ENCODE results near the gene VSNL1. TPM values are rescaled to one million over a fixed set of nuclear protein-coding genes. Genes with fewer than 3 reads are reported as not detected.

VSNL1 gene
- total and polyA plus RNA-seq, 2 donors (not counting 1 experiment from before 2014, with no cell fraction given): not detected

GRCh38 chr2:17581831-17582230, 41.3 kb downstream of the VSNL1 start:
- H3K79me2 ChIP-seq (ENCODE audit: control insufficient read depth, insufficient read depth, low read length): no peaks in the 10 kb centered on the region
- H3K4me1 ChIP-seq (ENCODE audit: control insufficient read depth in 2 of 2, insufficient read depth in 2 of 2, low read length in 2 of 2): no peaks in the 10 kb centered on the region
- WGBS (ENCODE audit: insufficient coverage): 69% methylated on average over 2 of the region's 2 CpGs
- H2AFZ ChIP-seq (ENCODE audit: insufficient read depth, low read depth, low read length, poor library complexity, severe bottlenecking): no peak overlapping the region
- H3K27me3 Mint-ChIP-seq: peaks cover 9% of the 10 kb centered on the region
- H4K20me1 ChIP-seq (ENCODE audit: control insufficient read depth, insufficient read depth, low read length, poor library complexity, severe bottlenecking): no peaks in the 10 kb centered on the region
- H3K9ac ChIP-seq (ENCODE audit: low read length): no peak overlapping the region
- ChIA-PET POLR2A (no interaction called here), CTCF (no interaction called here)
- TF ChIP-seq CTCF (IDR thresholded peaks at IDR 0.05): no peak
- no peak for TF ChIP-seq EZH2 (IDR thresholded peaks at IDR 0.05; ENCODE audit: borderline replicate concordance, insufficient read depth, low read depth, low read length, poor library complexity, severe bottlenecking)
- no peaks in the 10 kb centered on the region for H3K27me3 ChIP-seq (replicated peaks in 1 of 4; ENCODE audit: control extremely low read depth in 1 of 4, control insufficient read depth in 3 of 4, insufficient read depth in 4 of 4, low read length in 3 of 4)
- ATAC-seq (ENCODE audit: low read depth) (no peak), DNase-seq (no peak)
- H3K27ac ChIP-seq (ENCODE audit: low read length in 2 of 2): no peak overlapping the region
- no peak overlapping the region for H3K4me2 ChIP-seq (replicated peaks; ENCODE audit: low read depth, low read length, poor library complexity, severe bottlenecking)
- intact Hi-C loops (cut with micrococcal nuclease): no loop called here
- H3K4me3 ChIP-seq (ENCODE audit: control extremely low read depth in 1 of 5, extremely low read depth in 1 of 5, insufficient read depth in 1 of 5, low read depth in 2 of 5, low read length in 4 of 5): no peak overlapping the region
- no peak overlapping the region for H3K27ac Mint-ChIP-seq
- H3K36me3 ChIP-seq (replicated peaks in 1 of 2; ENCODE audit: control extremely low read depth in 1 of 2, control insufficient read depth in 1 of 2, extremely low read depth in 1 of 2, insufficient read depth in 2 of 2, low read length in 1 of 2): no peaks in the 10 kb centered on the region
- no peak overlapping the region for H3K4me3 Mint-ChIP-seq
- no peaks in the 10 kb centered on the region for H3K9me3 Mint-ChIP-seq (ENCODE audit: insufficient read depth)
- H3K9me3 ChIP-seq (ENCODE audit: control extremely low read depth in 1 of 3, control insufficient read depth in 2 of 3, insufficient read depth in 1 of 3, low read length in 2 of 3): no peaks in the 10 kb centered on the region
- no peaks in the 10 kb centered on the region for H3K4me1 Mint-ChIP-seq

GRCh38 chr2:17583166-17583565, 42.7 kb downstream of the VSNL1 start:
- no peak overlapping the region for H3K9ac ChIP-seq (ENCODE audit: low read length)
- Mint-ChIP-seq H3K27ac (no peak overlapping the region), H3K9me3 (ENCODE audit: insufficient read depth) (no peaks in the 10 kb centered on the region), H3K4me3 (no peak overlapping the region), H3K27me3 (peaks cover 8% of the 10 kb centered on the region), H3K4me1 (no peaks in the 10 kb centered on the region)
- H3K79me2 ChIP-seq (ENCODE audit: control insufficient read depth, insufficient read depth, low read length): no peaks in the 10 kb centered on the region
- H3K27me3 ChIP-seq (replicated peaks in 1 of 4; ENCODE audit: control extremely low read depth in 1 of 4, control insufficient read depth in 3 of 4, insufficient read depth in 4 of 4, low read length in 3 of 4): no peaks in the 10 kb centered on the region
- TF ChIP-seq EZH2 (IDR thresholded peaks at IDR 0.05; ENCODE audit: borderline replicate concordance, insufficient read depth, low read depth, low read length, poor library complexity, severe bottlenecking): no peak
- TF ChIP-seq CTCF (IDR thresholded peaks at IDR 0.05): no peak
- WGBS (ENCODE audit: insufficient coverage): 100% methylated on average over 1 of the region's 2 CpGs
- H3K27ac ChIP-seq (ENCODE audit: low read length in 2 of 2): no peak overlapping the region
- DNase-seq: no peak
- H3K4me2 ChIP-seq (replicated peaks; ENCODE audit: low read depth, low read length, poor library complexity, severe bottlenecking): no peak overlapping the region
- no peaks in the 10 kb centered on the region for H3K36me3 ChIP-seq (replicated peaks in 1 of 2; ENCODE audit: control extremely low read depth in 1 of 2, control insufficient read depth in 1 of 2, extremely low read depth in 1 of 2, insufficient read depth in 2 of 2, low read length in 1 of 2)
- intact Hi-C loops (cut with micrococcal nuclease): no loop called here
- no peak overlapping the region for H3K4me3 ChIP-seq (ENCODE audit: control extremely low read depth in 1 of 5, extremely low read depth in 1 of 5, insufficient read depth in 1 of 5, low read depth in 2 of 5, low read length in 4 of 5)
- CTCF ChIA-PET: no interaction called here
- H2AFZ ChIP-seq (ENCODE audit: insufficient read depth, low read depth, low read length, poor library complexity, severe bottlenecking): no peak overlapping the region
- H3K9me3 ChIP-seq (ENCODE audit: control extremely low read depth in 1 of 3, control insufficient read depth in 2 of 3, insufficient read depth in 1 of 3, low read length in 2 of 3): no peaks in the 10 kb centered on the region
- no peaks in the 10 kb centered on the region for H3K4me1 ChIP-seq (ENCODE audit: control insufficient read depth in 2 of 2, insufficient read depth in 2 of 2, low read length in 2 of 2)
- H4K20me1 ChIP-seq (ENCODE audit: control insufficient read depth, insufficient read depth, low read length, poor library complexity, severe bottlenecking): no peaks in the 10 kb centered on the region
- POLR2A ChIA-PET: no interaction called here
- no peak for ATAC-seq (ENCODE audit: low read depth)

Data from B cell (primary cell).